HEK293 (cell line): ENCODE results near the gene SPEM2.

ENCODE experiments used
- BCL11A ChIP-seq: fragments of 450-650 bp; formaldehyde crosslinking; IDR thresholded peaks from 2 replicates; pipeline ENCODE4 v1.5.1; 2016; ENCODE audit warnings: low read depth, missing biosample characterization, missing genetic modification characterization
- SP3 ChIP-seq: fragments of 450-650 bp; formaldehyde crosslinking; IDR thresholded peaks from 2 replicates; pipeline ENCODE4 v1.5.1; 2016; ENCODE audit warnings: missing biosample characterization, missing genetic modification characterization
- ZNF133 ChIP-seq: fragments of 450-650 bp; formaldehyde crosslinking; IDR thresholded peaks from 2 replicates; pipeline ENCODE4 v1.5.1; 2016; ENCODE audit warnings: missing biosample characterization, missing genetic modification characterization
- ZNF155 ChIP-seq: fragments of 450-650 bp; formaldehyde crosslinking; IDR thresholded peaks from 2 replicates; pipeline ENCODE4 v1.5.1; 2016; ENCODE audit warnings: missing biosample characterization, missing genetic modification characterization
- ZNF549 ChIP-seq: fragments of 450-650 bp; IDR thresholded peaks from 2 replicates; pipeline ENCODE4 v1.5.1; 2018; ENCODE audit warnings: missing biosample characterization, missing genetic modification characterization, mild to moderate bottlenecking, inconsistent platforms, moderate library complexity
- ZNF623 ChIP-seq: fragments of 450-650 bp; formaldehyde crosslinking; IDR thresholded peaks from 2 replicates; pipeline ENCODE4 v1.5.1; 2016; ENCODE audit warnings: missing biosample characterization, missing genetic modification characterization
- TF ChIP-seq, protein P1 (sequence below): fragments of 450-650 bp; formaldehyde crosslinking; IDR thresholded peaks from 2 replicates; pipeline ENCODE4 v1.5.1; 2016; ENCODE audit warnings: missing biosample characterization, missing genetic modification characterization
- TF ChIP-seq, protein P2 (sequence below): fragments of 450-650 bp; formaldehyde crosslinking; IDR thresholded peaks from 2 replicates; pipeline ENCODE4 v1.5.1; 2016; ENCODE audit warnings: missing biosample characterization, missing genetic modification characterization, low read depth
- TF ChIP-seq, protein P3 (sequence below): fragments of 450-650 bp; formaldehyde crosslinking; IDR thresholded peaks from 2 replicates; pipeline ENCODE4 v1.5.1; 2016; ENCODE audit warnings: missing biosample characterization, missing genetic modification characterization
- TF ChIP-seq, protein P4 (sequence below): fragments of 450-650 bp; formaldehyde crosslinking; IDR thresholded peaks from 2 replicates; pipeline ENCODE4 v1.5.1; 2017; ENCODE audit warnings: missing biosample characterization, missing genetic modification characterization

DNA sequence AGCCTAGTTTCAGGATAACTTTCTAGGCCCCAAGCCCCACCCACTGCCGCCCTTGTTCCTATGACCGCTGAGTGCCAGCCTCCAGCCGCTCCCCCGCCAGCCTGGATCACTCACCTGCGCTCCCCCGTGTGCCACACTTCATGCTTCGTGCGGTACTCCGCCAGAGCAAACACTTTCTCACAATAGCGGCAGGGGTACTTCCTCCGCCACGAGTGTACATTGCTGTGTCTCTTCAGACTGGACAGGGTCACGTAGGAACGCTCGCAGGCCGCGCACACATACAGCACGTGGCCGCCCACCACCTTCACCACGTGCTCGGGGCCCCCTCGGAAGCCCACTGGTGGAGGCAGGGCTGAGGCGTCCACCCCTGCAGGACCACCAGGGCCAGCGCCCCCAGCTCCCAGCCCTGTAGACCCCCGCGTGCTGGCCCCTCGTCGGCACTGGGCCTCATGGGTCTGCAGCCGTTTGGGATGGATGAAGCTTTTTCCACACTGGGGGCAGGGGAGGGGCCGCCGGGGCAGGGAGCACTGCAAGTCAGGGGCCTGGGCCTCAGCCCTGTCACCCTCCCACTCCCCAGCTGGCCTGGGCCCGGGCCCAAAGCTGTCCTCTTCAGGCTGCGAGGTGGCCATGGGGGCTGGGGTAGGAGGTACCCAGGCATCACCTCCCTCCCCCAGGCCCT is 40.3 kb downstream of the SPEM2 start:
- TF ChIP-seq, protein P1, sequence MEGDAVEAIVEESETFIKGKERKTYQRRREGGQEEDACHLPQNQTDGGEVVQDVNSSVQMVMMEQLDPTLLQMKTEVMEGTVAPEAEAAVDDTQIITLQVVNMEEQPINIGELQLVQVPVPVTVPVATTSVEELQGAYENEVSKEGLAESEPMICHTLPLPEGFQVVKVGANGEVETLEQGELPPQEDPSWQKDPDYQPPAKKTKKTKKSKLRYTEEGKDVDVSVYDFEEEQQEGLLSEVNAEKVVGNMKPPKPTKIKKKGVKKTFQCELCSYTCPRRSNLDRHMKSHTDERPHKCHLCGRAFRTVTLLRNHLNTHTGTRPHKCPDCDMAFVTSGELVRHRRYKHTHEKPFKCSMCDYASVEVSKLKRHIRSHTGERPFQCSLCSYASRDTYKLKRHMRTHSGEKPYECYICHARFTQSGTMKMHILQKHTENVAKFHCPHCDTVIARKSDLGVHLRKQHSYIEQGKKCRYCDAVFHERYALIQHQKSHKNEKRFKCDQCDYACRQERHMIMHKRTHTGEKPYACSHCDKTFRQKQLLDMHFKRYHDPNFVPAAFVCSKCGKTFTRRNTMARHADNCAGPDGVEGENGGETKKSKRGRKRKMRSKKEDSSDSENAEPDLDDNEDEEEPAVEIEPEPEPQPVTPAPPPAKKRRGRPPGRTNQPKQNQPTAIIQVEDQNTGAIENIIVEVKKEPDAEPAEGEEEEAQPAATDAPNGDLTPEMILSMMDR (tag by site-specific recombination) = no peak
- no peak for TF ChIP-seq SP3 (tag by site-specific recombination)
- no peak for TF ChIP-seq ZNF155 (tag by site-specific recombination)
- TF ChIP-seq, protein P2, sequence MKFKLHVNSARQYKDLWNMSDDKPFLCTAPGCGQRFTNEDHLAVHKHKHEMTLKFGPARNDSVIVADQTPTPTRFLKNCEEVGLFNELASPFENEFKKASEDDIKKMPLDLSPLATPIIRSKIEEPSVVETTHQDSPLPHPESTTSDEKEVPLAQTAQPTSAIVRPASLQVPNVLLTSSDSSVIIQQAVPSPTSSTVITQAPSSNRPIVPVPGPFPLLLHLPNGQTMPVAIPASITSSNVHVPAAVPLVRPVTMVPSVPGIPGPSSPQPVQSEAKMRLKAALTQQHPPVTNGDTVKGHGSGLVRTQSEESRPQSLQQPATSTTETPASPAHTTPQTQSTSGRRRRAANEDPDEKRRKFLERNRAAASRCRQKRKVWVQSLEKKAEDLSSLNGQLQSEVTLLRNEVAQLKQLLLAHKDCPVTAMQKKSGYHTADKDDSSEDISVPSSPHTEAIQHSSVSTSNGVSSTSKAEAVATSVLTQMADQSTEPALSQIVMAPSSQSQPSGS = no peak
- TF ChIP-seq, protein P3, sequence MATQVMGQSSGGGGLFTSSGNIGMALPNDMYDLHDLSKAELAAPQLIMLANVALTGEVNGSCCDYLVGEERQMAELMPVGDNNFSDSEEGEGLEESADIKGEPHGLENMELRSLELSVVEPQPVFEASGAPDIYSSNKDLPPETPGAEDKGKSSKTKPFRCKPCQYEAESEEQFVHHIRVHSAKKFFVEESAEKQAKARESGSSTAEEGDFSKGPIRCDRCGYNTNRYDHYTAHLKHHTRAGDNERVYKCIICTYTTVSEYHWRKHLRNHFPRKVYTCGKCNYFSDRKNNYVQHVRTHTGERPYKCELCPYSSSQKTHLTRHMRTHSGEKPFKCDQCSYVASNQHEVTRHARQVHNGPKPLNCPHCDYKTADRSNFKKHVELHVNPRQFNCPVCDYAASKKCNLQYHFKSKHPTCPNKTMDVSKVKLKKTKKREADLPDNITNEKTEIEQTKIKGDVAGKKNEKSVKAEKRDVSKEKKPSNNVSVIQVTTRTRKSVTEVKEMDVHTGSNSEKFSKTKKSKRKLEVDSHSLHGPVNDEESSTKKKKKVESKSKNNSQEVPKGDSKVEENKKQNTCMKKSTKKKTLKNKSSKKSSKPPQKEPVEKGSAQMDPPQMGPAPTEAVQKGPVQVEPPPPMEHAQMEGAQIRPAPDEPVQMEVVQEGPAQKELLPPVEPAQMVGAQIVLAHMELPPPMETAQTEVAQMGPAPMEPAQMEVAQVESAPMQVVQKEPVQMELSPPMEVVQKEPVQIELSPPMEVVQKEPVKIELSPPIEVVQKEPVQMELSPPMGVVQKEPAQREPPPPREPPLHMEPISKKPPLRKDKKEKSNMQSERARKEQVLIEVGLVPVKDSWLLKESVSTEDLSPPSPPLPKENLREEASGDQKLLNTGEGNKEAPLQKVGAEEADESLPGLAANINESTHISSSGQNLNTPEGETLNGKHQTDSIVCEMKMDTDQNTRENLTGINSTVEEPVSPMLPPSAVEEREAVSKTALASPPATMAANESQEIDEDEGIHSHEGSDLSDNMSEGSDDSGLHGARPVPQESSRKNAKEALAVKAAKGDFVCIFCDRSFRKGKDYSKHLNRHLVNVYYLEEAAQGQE (tag by site-specific recombination) = no peak
- no peak for TF ChIP-seq ZNF623 (tag by site-specific recombination)
- TF ChIP-seq, protein P4, sequence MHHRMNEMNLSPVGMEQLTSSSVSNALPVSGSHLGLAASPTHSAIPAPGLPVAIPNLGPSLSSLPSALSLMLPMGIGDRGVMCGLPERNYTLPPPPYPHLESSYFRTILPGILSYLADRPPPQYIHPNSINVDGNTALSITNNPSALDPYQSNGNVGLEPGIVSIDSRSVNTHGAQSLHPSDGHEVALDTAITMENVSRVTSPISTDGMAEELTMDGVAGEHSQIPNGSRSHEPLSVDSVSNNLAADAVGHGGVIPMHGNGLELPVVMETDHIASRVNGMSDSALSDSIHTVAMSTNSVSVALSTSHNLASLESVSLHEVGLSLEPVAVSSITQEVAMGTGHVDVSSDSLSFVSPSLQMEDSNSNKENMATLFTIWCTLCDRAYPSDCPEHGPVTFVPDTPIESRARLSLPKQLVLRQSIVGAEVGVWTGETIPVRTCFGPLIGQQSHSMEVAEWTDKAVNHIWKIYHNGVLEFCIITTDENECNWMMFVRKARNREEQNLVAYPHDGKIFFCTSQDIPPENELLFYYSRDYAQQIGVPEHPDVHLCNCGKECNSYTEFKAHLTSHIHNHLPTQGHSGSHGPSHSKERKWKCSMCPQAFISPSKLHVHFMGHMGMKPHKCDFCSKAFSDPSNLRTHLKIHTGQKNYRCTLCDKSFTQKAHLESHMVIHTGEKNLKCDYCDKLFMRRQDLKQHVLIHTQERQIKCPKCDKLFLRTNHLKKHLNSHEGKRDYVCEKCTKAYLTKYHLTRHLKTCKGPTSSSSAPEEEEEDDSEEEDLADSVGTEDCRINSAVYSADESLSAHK (tag by site-specific recombination) = no peak
- TF ChIP-seq ZNF549 (tag by site-specific recombination) = no peak
- no peak for TF ChIP-seq BCL11A (tag by site-specific recombination)
- no peak for TF ChIP-seq ZNF133 (tag by site-specific recombination)
